HL-60 (cell line): ENCODE measurements around the gene MED29.

ENCODE experiments used
- DNase-seq, 2 experiments: peaks; one replicate each; pipeline ENCODE4 v3.0.0-alpha.2; 2010 to 2020; ENCODE audit warnings: low read depth in 1 of 2, low spot score in 1 of 2
- H3K27ac ChIP-seq: fragments of 250-450 bp; sonication (Bioruptor Pico); replicated peaks from 2 replicates; pipeline ENCODE4 v1.5.1; 2020; ENCODE audit warnings: mild to moderate bottlenecking, moderate library complexity
- H3K27me3 ChIP-seq: fragments of 250-450 bp; sonication (Bioruptor Pico); 2 replicates; pipeline ENCODE4 v1.5.1; 2021; ENCODE audit warnings: mild to moderate bottlenecking, moderate library complexity; ENCODE audit not compliant: insufficient read depth, poor library complexity, severe bottlenecking
- H3K4me3 ChIP-seq: replicated peaks from 2 replicates; pipeline ENCODE4 v1.5.1; 2011; ENCODE audit warnings: mild to moderate bottlenecking, control low read depth, low read length; ENCODE audit not compliant: insufficient read depth
- GABPA ChIP-seq: IDR thresholded peaks from 2 replicates; pipeline ENCODE4 v1.6.1; 2012; ENCODE audit warnings: low read depth
- POLR2AphosphoS5 ChIP-seq: IDR thresholded peaks from 2 replicates; pipeline ENCODE4 v1.6.1; 2012; ENCODE audit warnings: low read depth
- REST ChIP-seq: IDR thresholded peaks from 2 replicates; pipeline ENCODE4 v1.6.1; 2012; ENCODE audit warnings: low read depth; ENCODE audit not compliant: insufficient replicate concordance
- SPI1 ChIP-seq: IDR thresholded peaks from 2 replicates; pipeline ENCODE4 v1.6.1; 2012; ENCODE audit warnings: low read depth, mild to moderate bottlenecking, borderline replicate concordance
- TF ChIP-seq, protein P1 (sequence below): IDR thresholded peaks from one replicate; pipeline ENCODE4 v1.5.1; 2011; ENCODE audit warnings: low read length, control low read depth, inconsistent platforms; ENCODE audit not compliant: insufficient read depth

The MED29 gene

DNA sequence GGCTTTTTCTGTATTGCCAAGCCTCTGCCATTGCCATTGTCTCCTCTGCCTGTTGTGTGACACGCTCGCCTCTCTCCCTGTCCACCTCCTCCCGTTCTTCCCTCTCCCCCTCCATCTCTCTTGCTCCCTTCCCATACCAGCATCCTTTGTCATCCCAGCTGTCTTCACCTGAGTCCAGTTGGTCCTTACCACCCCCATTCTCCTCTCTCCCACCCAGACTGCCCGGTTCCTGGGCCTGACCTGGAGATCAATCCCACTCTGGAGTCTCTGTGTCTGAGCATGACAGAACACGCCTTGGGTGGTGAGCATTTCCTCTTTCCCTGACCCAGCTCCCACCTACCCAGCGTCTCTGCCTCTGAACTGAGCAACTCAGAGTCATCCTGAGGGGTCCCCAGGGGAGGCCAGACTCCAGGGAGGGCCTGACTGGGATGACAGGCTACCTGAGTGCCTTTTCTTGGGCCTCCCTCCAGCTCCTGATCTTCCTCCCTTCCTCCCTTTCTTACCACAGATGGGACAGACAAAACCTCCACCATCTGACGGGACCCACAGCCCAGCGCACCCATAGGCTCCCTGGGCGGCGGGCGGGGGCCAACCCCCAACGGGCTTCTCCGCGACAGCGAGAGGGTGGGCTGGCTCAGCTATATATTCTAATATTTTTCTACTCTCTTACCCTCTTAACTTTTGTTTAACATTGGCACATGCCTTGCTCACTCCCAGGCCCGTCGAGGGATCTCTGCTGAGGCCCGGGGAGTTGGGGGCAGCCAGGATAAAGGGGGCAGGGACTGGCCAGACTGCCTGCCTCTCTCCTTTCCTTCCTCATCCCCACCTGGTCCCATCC lies 8.0 kb upstream of the MED29 start:
- TF ChIP-seq, protein P1, sequence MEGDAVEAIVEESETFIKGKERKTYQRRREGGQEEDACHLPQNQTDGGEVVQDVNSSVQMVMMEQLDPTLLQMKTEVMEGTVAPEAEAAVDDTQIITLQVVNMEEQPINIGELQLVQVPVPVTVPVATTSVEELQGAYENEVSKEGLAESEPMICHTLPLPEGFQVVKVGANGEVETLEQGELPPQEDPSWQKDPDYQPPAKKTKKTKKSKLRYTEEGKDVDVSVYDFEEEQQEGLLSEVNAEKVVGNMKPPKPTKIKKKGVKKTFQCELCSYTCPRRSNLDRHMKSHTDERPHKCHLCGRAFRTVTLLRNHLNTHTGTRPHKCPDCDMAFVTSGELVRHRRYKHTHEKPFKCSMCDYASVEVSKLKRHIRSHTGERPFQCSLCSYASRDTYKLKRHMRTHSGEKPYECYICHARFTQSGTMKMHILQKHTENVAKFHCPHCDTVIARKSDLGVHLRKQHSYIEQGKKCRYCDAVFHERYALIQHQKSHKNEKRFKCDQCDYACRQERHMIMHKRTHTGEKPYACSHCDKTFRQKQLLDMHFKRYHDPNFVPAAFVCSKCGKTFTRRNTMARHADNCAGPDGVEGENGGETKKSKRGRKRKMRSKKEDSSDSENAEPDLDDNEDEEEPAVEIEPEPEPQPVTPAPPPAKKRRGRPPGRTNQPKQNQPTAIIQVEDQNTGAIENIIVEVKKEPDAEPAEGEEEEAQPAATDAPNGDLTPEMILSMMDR, result no peak
- TF ChIP-seq GABPA, result no peak
- TF ChIP-seq POLR2AphosphoS5, result no peak
- TF ChIP-seq SPI1, result no peak
- no peak for TF ChIP-seq REST
- no peak overlapping the region for H3K27ac ChIP-seq
- DNase-seq, result no peak
- no peak overlapping the region for H3K4me3 ChIP-seq
- no peaks in the 10 kb centered on the region for H3K27me3 ChIP-seq

- no peak overlapping the region for H3K4me3 ChIP-seq
Measured at GRCh38 chr19:39384839-39385568, 6.2 kb upstream of the MED29 start.

GRCh38 chr19:39385629-39386411 lies 5.4 kb upstream of the MED29 start:
- DNase-seq, result no peak
- TF ChIP-seq POLR2AphosphoS5 (no peak), GABPA (no peak), REST (no peak), SPI1 (no peak)
- TF ChIP-seq, protein P1, result no peak

More at GRCh38 chr19:39384839-39385568, 6.2 kb upstream of the MED29 start:
- H3K27me3 ChIP-seq, result no peaks in the 10 kb centered on the region
- TF ChIP-seq REST, result no peak
- TF ChIP-seq SPI1, result 0 out of 2 replicates have a peak, but pooled peaks have one; percentile 12
- no peak for DNase-seq
- no peak overlapping the region for H3K27ac ChIP-seq

More at GRCh38 chr19:39385629-39386411, 5.4 kb upstream of the MED29 start:
- Histone ChIP-seq H3K27ac (no peak overlapping the region), H3K4me3 (no peak overlapping the region), H3K27me3 (no peaks in the 10 kb centered on the region)
